Kidney epithelial cell (primary cell): ENCODE measurements around the gene FAM184B. TPM values are rescaled to one million over a fixed set of nuclear protein-coding genes. Genes with fewer than 3 reads are reported as not detected.
A peak's percentile ranks its signal among the peaks of the same experiment; 100 is the strongest.

Experiments
- DNase-seq: peaks from one replicate; pipeline ENCODE4 v3.0.0-alpha.2; 2010; ENCODE audit warnings: low read depth
- H3K27me3 ChIP-seq: 2 replicates; pipeline ENCODE4 v1.6.0; 2011; ENCODE audit warnings: low read length; ENCODE audit not compliant: control insufficient read depth, insufficient read depth
- H3K36me3 ChIP-seq: 2 replicates; pipeline ENCODE4 v1.5.1; 2011; ENCODE audit warnings: low read length; ENCODE audit not compliant: control insufficient read depth, insufficient read depth
- H3K4me3 ChIP-seq: 2 replicates; pipeline ENCODE4 v1.5.1; 2011; ENCODE audit warnings: low read depth, mild to moderate bottlenecking, control low read depth, low read length
- total RNA-seq: library from RNA; depleted of rRNA; stranded (reverse); fragments of >200 nt; gene quantifications from 2 replicates; pipeline ENCODE4 v1.2.3, GENCODE V29; 2015
- TF ChIP-seq, protein P1 (sequence below): IDR thresholded peaks from 2 replicates; pipeline ENCODE4 v1.5.1; 2011; ENCODE audit warnings: mild to moderate bottlenecking, moderate library complexity, low read length, control low read depth, inconsistent platforms; ENCODE audit not compliant: insufficient read depth, poor library complexity, severe bottlenecking

The FAM184B gene
- total RNA-seq, 1 donor from 2014 or later, result under 0.01 TPM

GRCh38 chr4:17812801-17813200 is 31.4 kb upstream of the FAM184B start:
- no peaks in the 10 kb centered on the region for H3K36me3 ChIP-seq
- no peak for DNase-seq
- H3K27me3 ChIP-seq, result no peaks in the 10 kb centered on the region
- TF ChIP-seq, protein P1, sequence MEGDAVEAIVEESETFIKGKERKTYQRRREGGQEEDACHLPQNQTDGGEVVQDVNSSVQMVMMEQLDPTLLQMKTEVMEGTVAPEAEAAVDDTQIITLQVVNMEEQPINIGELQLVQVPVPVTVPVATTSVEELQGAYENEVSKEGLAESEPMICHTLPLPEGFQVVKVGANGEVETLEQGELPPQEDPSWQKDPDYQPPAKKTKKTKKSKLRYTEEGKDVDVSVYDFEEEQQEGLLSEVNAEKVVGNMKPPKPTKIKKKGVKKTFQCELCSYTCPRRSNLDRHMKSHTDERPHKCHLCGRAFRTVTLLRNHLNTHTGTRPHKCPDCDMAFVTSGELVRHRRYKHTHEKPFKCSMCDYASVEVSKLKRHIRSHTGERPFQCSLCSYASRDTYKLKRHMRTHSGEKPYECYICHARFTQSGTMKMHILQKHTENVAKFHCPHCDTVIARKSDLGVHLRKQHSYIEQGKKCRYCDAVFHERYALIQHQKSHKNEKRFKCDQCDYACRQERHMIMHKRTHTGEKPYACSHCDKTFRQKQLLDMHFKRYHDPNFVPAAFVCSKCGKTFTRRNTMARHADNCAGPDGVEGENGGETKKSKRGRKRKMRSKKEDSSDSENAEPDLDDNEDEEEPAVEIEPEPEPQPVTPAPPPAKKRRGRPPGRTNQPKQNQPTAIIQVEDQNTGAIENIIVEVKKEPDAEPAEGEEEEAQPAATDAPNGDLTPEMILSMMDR, result no peak
- H3K4me3 ChIP-seq, result peak overlapping the region; percentile 5

- peak overlapping the region; percentile 94 for H3K4me3 ChIP-seq
- TF ChIP-seq, protein P1, result no peak
- H3K27me3 ChIP-seq, result no peaks in the 10 kb centered on the region
- no peaks in the 10 kb centered on the region for H3K36me3 ChIP-seq
- DNase-seq, result no peak
Measured at GRCh38 chr4:17812125-17812524, 30.7 kb upstream of the FAM184B start.

DNA sequence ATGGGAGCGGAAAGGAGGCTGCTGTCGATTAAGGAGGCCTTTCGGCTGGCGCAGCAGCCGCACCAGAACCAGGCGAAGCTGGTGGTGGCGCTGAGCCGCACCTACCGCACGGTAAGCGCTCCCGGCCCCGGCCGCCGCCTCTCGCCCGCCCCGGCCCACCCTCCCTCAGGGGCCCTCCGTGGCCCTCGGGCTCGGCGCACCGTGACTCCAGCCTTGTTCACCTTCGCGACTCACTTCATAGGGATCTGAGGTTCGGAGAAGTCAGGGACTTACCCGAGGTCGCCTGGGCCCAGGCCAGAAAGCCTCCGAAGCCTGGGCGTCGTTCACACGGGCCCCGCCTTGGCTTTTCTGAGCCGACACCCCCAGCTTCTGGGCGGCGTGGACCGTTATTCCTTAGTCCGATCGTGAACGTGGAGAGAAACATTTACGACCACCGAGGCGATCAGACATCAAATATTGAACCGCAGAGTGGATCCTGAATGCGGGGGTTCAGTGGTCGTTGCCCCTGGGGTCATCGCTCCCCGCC is 29.7 kb upstream of the FAM184B start:
- peak overlapping the region; percentile 94 for H3K4me3 ChIP-seq
- DNase-seq, result no peak
- no peaks in the 10 kb centered on the region for H3K36me3 ChIP-seq
- TF ChIP-seq, protein P1, result no peak
- no peaks in the 10 kb centered on the region for H3K27me3 ChIP-seq

DNA sequence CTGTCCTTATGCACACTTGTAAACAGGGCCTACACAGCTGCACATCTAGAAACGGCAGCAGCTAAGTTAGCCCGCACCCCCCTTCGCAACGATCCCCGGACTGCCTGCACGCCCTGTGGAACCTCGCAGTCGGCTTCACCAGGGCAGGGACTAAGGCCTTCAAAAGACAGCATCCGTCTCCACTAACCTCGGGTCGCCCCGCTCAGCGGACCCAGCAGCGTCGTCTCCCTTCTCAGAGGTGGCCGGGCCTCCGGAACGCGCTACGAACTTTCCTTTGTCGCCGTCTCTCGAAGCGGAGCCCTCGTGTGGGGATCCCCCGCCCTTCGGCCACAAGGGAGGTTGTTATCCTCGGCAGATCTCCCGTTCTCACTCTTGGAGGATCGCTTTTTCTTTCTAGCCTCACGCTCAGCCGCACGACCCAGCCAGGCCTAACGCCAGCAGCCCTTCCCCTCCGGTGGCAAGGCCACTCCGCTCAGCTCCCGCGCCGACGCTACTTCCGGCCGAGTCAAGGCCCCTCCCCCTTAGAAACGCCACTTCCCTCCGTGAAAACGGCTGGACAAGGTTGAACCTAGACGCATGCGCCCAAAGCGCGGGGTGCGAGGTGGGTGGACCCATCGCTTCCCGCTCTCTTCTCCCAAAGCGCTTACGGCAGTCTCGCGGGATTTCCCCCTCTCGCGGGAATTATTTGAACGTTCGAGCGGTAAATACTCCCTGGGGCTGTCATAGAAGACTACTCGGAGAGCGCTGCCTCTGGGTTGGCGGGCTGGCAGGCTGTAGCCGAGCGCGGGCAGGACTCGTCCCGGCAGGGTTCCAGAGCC is 29.0 kb upstream of the FAM184B start, which contains the start of the genes DCAF16 and NCAPG:
Gene DCAF16, minus strand, starts transcription at position 498 of the 818 bp plus-strand sequence. CDS start 6,616 bp downstream, outside the sequence.
Gene NCAPG, plus strand, starts transcription at position 720 of the 818 bp plus-strand sequence. CDS start 99 bp downstream, outside the sequence.
- peak; percentile 90 for DNase-seq
- Histone ChIP-seq H3K27me3 (no peaks in the 10 kb centered on the region), H3K4me3 (peak within 1 kb of the TSS; percentile 94), H3K36me3 (no peaks in the 10 kb centered on the region)
- TF ChIP-seq, protein P1, result no peak

DNA sequence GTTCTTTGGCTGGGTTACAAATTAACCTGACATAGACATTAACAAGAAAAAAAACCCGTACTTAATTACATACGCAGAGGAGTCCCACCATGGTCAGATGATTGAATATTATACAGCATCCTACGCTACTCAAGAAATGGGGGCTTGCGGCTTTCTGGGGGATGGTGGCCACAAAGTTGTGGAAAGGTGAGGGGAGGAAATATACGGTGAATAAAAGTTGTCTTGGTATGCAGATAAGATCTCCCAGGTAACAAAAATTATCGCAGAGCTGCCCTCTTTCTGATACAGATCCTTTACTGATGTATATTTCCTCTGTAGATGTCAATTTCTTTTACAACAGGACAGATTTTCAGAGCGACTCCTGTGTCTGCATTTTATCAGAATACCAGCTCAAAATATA is 28.2 kb upstream of the FAM184B start:
- TF ChIP-seq, protein P1, result no peak
- no peak for DNase-seq
- Histone ChIP-seq H3K4me3 (peak overlapping the region; percentile 94), H3K27me3 (no peaks in the 10 kb centered on the region), H3K36me3 (no peaks in the 10 kb centered on the region)
